Fibroblast of lung (primary cell): ENCODE measurements around the gene KLF15. TPM values are rescaled to one million over a fixed set of nuclear protein-coding genes. Genes with fewer than 3 reads are reported as not detected.

Source experiments
- DNase-seq, 2 donors: peaks; one replicate each; pipeline versions ENCODE4 v3.0.0 to v3.0.0-alpha.2; 2010; ENCODE audit warnings: low read depth in 2 of 2
- H2AFZ ChIP-seq: 2 replicates; pipeline ENCODE4 v1.5.1; 2012; ENCODE audit warnings: low read length, control low read depth, inconsistent platforms
- H3K27ac ChIP-seq: 2 replicates; pipeline ENCODE4 v1.5.1; 2011; ENCODE audit warnings: low read length, control low read depth; ENCODE audit not compliant: insufficient read depth
- H3K27me3 ChIP-seq: 2 replicates; pipeline ENCODE4 v1.5.1; 2011; ENCODE audit warnings: mild to moderate bottlenecking, low read length; ENCODE audit not compliant: control insufficient read depth, insufficient read depth
- H3K36me3 ChIP-seq: 2 replicates; pipeline ENCODE4 v1.5.1; 2011; ENCODE audit warnings: low read length; ENCODE audit not compliant: control insufficient read depth, insufficient read depth
- H3K4me1 ChIP-seq: 2 replicates; pipeline ENCODE4 v1.5.1; 2011; ENCODE audit warnings: low read length; ENCODE audit not compliant: control insufficient read depth, insufficient read depth; ENCODE audit errors: extremely low read depth
- H3K4me2 ChIP-seq: 2 replicates; pipeline ENCODE4 v1.5.1; 2011; ENCODE audit warnings: low read length, control low read depth; ENCODE audit not compliant: insufficient read depth; ENCODE audit errors: extremely low read depth
- H3K4me3 ChIP-seq, 4 experiments: fragments of 200-600 bp in 1 of 4; sonication (generic) in 1 of 4; replicated peaks in 1 of 4; 2 replicates each; pipeline ENCODE4 v1.5.1; 2011 to 2016; ENCODE audit warnings: low read length in 4 of 4, low read depth in 3 of 4, mild to moderate bottlenecking in 3 of 4, control low read depth in 2 of 4, inconsistent platforms in 1 of 4, mixed read lengths in 1 of 4; ENCODE audit not compliant: insufficient read depth in 1 of 4; ENCODE audit errors: control extremely low read depth in 1 of 4
- H3K79me2 ChIP-seq: 2 replicates; pipeline ENCODE4 v1.5.1; 2012; ENCODE audit warnings: mild to moderate bottlenecking, low read length, inconsistent platforms; ENCODE audit not compliant: control insufficient read depth, insufficient read depth
- H3K9ac ChIP-seq: 2 replicates; pipeline ENCODE4 v1.5.1; 2011; ENCODE audit warnings: mild to moderate bottlenecking, low read length, control low read depth; ENCODE audit not compliant: insufficient read depth
- H3K9me3 ChIP-seq: 2 replicates; pipeline ENCODE4 v1.5.1; 2012; ENCODE audit warnings: low read depth, low read length; ENCODE audit not compliant: control insufficient read depth, insufficient read depth
- H4K20me1 ChIP-seq: 2 replicates; pipeline ENCODE4 v1.5.1; 2011; ENCODE audit warnings: low read length; ENCODE audit not compliant: control insufficient read depth, insufficient read depth; ENCODE audit errors: extremely low read depth
- EZH2 ChIP-seq: IDR thresholded peaks from 2 replicates; pipeline ENCODE4 v1.5.1; 2012; ENCODE audit warnings: low read length, control low read depth, mild to moderate bottlenecking; ENCODE audit errors: missing control alignments
- polyA plus RNA-seq, 2 donors: library from polyadenylated mRNA; depleted of rRNA in 1 of 2; stranded (reverse) in 1 of 2; unstranded in 1 of 2; fragments of >200 nt; gene quantifications; 2 replicates each; pipeline ENCODE4 v1.2.1, GENCODE V29; 2011 to 2012; ENCODE audit warnings: missing spikeins in 1 of 2
- total RNA-seq: library from RNA; depleted of rRNA; stranded (reverse); fragments of >200 nt; gene quantifications from 2 replicates; pipeline ENCODE4 v1.2.1, GENCODE V29; 2014
- TF ChIP-seq, protein P1 (sequence below), 2 donors: IDR thresholded peaks in 1 of 2; conservative IDR thresholded peaks in 1 of 2; 1 replicate in 1 of 2; 2 replicates in 1 of 2; pipeline ENCODE4 v1.5.1; 2011 to 2012; ENCODE audit warnings: low read length in 2 of 2, control low read depth in 1 of 2, inconsistent platforms in 1 of 2, low read depth in 1 of 2, mild to moderate bottlenecking in 1 of 2

The KLF15 gene
- total and polyA plus RNA-seq, 2 donors (not counting 1 experiment from before 2014, with no cell fraction given), result 0.15 to 4.1 TPM

DNA sequence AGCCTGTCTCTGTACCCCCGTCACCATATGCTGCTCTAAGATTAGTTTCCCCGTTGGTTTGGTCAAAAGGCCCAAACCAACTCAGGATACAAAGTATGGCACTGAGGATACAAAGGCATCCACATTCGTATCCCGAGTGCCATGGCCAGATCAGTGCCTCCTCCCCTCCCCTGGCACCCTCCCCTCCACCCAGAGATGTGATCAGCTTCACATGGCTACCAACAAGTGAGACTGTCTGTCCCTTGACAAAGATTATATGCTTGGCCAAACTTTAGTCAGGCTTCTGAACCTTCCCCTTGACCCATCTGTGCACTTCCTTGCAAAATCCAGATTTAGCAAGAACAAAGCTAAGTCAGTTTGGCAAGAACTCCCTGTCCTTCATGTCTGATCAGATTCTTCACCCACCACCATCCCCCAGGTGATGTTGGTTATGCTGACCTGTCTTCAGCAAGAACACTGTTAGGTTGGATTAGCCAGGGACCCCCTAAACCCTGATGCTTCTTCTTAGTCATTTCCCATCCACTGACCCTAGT lies 61.7 kb downstream of the KLF15 start:
- H3K9ac ChIP-seq, result no peak overlapping the region
- H3K4me3 ChIP-seq, result no peak overlapping the region
- no peak for DNase-seq
- no peak overlapping the region for H3K27ac ChIP-seq
- no peak overlapping the region for H3K4me2 ChIP-seq
- H3K36me3 ChIP-seq, result no peaks in the 10 kb centered on the region
- H3K9me3 ChIP-seq, result no peaks in the 10 kb centered on the region
- TF ChIP-seq, protein P1, sequence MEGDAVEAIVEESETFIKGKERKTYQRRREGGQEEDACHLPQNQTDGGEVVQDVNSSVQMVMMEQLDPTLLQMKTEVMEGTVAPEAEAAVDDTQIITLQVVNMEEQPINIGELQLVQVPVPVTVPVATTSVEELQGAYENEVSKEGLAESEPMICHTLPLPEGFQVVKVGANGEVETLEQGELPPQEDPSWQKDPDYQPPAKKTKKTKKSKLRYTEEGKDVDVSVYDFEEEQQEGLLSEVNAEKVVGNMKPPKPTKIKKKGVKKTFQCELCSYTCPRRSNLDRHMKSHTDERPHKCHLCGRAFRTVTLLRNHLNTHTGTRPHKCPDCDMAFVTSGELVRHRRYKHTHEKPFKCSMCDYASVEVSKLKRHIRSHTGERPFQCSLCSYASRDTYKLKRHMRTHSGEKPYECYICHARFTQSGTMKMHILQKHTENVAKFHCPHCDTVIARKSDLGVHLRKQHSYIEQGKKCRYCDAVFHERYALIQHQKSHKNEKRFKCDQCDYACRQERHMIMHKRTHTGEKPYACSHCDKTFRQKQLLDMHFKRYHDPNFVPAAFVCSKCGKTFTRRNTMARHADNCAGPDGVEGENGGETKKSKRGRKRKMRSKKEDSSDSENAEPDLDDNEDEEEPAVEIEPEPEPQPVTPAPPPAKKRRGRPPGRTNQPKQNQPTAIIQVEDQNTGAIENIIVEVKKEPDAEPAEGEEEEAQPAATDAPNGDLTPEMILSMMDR (conservative IDR thresholded peaks at IDR 0.05 in 1 of 2, IDR thresholded peaks at IDR 0.05 in 1 of 2; ENCODE audit: low read depth in 1 of 2, low read length in 2 of 2), result no peak
- TF ChIP-seq EZH2, result no peak
- no peaks in the 10 kb centered on the region for H4K20me1 ChIP-seq
- H2AFZ ChIP-seq, result no peak overlapping the region
- peaks cover 6% of the 10 kb centered on the region for H3K27me3 ChIP-seq
- no peaks in the 10 kb centered on the region for H3K79me2 ChIP-seq
- no peaks in the 10 kb centered on the region for H3K4me1 ChIP-seq

DNA sequence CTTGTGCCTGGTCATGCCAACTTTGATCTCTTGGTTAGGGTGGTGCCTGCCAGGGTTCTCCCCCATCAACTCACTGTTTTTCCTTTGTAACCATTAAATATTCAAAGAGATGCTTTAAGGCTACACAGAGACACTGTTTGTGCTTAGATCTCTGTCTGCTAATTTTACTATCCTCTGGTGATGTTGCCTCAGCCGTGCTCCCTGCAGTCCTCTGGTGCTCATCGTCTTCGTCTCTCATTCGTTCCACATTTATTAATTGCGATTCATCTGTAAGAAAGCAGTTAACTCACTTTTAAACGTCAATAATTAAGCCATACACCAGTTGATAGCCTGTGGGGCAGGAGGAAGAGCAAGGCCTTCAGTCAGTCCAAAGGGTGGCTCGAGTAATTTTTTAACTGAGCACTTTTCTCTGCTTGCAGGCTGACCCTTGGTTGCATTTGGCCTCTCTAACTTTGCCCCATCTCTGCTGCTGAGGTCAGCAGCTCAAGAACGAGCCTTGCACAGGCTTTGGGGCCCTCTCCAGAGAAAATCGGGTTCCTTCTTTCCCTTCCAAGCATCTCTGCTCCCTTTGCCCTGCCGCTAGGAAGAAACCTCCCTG lies 62.9 kb downstream of the KLF15 start:
- Histone ChIP-seq H3K4me1 (no peaks in the 10 kb centered on the region), H4K20me1 (no peaks in the 10 kb centered on the region), H3K4me3 (no peak overlapping the region), H3K4me2 (no peak overlapping the region), H3K36me3 (no peaks in the 10 kb centered on the region), H2AFZ (no peak overlapping the region), H3K27ac (no peak overlapping the region), H3K79me2 (no peaks in the 10 kb centered on the region), H3K27me3 (peaks cover 6% of the 10 kb centered on the region), H3K9ac (no peak overlapping the region), H3K9me3 (no peaks in the 10 kb centered on the region)
- no peak for DNase-seq
- TF ChIP-seq, protein P1 (conservative IDR thresholded peaks at IDR 0.05 in 1 of 2, IDR thresholded peaks at IDR 0.05 in 1 of 2; ENCODE audit: low read depth in 1 of 2, low read length in 2 of 2), result no peak
- no peak for TF ChIP-seq EZH2

DNA sequence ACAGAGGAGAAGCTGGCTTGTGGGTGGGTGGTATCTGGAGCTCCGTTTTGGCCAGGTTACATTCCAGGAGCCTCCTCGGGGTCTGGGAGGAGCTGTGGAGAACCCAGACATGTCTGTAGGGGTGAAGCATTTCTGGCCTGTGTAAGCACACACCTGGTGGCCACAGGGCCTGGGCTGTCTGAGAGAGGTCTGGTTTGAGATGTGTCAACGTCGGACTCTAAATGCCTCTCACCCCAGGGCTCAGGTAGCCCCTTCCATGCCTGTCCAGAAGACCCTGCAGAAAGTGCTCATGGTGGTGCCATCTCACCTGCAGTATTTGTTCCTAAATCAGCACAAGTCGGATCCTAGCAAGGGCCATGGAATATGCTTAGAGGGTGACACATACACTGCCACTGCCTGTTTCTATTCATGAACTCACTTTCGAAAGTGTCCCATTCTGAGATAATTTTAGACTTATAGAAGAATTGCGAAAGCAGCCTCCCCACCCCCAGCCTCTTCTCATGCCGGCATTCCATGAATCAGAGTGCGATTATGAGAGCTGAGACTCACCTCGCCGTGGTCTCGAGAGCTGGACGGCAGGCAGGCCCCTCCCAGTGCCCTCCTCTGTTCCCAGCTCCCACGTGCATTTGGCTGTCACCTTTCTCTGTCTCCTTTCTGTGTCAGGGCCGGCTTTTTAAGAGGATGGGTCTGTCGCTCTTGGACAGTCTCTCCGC lies 63.7 kb downstream of the KLF15 start:
- Histone ChIP-seq H3K27ac (no peak overlapping the region), H3K4me2 (no peak overlapping the region), H3K27me3 (peaks cover 6% of the 10 kb centered on the region), H4K20me1 (no peaks in the 10 kb centered on the region), H2AFZ (no peak overlapping the region), H3K4me1 (no peaks in the 10 kb centered on the region), H3K36me3 (no peaks in the 10 kb centered on the region), H3K79me2 (no peaks in the 10 kb centered on the region), H3K9ac (no peak overlapping the region), H3K4me3 (no peak overlapping the region), H3K9me3 (no peaks in the 10 kb centered on the region)
- peak; percentile 11 to 47 for DNase-seq
- TF ChIP-seq, protein P1 (conservative IDR thresholded peaks at IDR 0.05 in 1 of 2, IDR thresholded peaks at IDR 0.05 in 1 of 2; ENCODE audit: low read depth in 1 of 2, low read length in 2 of 2), result no peak
- no peak for TF ChIP-seq EZH2
